ENCODE data around the gene WASHC4. TPM values are rescaled to one million over a fixed set of nuclear protein-coding genes. Genes with fewer than 3 reads are reported as not detected.

Gene WASHC4, protein sequence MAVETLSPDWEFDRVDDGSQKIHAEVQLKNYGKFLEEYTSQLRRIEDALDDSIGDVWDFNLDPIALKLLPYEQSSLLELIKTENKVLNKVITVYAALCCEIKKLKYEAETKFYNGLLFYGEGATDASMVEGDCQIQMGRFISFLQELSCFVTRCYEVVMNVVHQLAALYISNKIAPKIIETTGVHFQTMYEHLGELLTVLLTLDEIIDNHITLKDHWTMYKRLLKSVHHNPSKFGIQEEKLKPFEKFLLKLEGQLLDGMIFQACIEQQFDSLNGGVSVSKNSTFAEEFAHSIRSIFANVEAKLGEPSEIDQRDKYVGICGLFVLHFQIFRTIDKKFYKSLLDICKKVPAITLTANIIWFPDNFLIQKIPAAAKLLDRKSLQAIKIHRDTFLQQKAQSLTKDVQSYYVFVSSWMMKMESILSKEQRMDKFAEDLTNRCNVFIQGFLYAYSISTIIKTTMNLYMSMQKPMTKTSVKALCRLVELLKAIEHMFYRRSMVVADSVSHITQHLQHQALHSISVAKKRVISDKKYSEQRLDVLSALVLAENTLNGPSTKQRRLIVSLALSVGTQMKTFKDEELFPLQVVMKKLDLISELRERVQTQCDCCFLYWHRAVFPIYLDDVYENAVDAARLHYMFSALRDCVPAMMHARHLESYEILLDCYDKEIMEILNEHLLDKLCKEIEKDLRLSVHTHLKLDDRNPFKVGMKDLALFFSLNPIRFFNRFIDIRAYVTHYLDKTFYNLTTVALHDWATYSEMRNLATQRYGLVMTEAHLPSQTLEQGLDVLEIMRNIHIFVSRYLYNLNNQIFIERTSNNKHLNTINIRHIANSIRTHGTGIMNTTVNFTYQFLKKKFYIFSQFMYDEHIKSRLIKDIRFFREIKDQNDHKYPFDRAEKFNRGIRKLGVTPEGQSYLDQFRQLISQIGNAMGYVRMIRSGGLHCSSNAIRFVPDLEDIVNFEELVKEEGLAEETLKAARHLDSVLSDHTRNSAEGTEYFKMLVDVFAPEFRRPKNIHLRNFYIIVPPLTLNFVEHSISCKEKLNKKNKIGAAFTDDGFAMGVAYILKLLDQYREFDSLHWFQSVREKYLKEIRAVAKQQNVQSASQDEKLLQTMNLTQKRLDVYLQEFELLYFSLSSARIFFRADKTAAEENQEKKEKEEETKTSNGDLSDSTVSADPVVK
- total RNA-seq, result 10 to 100 TPM; 18.0 to 70.3 (median 44.3) TPM

DNA sequence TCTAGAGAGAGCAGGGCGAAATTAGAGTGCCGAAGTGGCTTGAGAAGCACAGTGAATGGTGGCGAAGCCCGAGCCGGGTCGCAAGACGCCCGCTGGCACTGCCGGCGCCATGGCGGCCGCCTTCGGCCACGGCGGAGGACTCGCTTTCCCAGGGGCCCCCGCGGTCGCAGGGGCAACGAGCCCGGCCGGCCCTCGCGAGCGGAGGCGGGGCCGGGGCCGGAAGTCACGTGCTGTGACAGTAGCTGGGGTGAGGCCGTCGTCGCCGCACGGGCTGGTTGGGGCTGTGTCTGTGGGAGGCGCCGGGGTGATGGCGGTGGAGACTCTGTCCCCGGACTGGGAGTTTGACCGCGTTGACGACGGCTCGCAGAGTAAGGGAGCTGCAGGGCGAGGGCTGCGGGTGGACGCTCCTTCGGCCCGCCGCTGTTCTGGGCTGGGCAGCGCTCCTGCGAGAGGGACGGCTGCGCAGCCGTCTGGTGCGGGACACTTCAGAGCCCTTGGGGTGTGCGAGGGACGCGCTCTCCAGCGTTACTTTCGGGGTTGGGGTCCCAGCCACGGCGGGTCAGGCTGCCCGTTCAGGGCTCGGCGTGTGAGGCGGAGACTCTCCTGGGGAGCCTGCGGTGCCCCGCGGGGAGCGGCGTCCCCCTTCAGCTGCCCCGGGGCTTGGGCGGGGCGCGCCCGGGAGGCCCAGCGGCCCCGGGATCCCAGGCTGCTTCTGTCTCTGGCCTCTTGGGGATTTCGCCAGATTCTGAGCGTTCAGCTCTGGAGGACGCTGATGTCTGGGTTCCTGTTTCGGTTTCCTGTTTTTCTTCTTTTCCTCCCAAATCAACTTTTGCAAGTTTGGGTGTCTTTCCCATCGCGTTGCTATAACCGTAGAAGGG, at the start of gene WASHC4:
WASHC4 (plus strand) TSS at position 238 of the 878 bp plus-strand sequence; CDS start at position 308, 70 bp downstream.
- H3K9me3 ChIP-seq, result no peaks in the 10 kb centered on the region
- TF ChIP-seq EP300 (IDR thresholded peaks at IDR 0.05; ENCODE audit: low read depth) (no peak), POLR2A (IDR thresholded peaks at IDR 0.05) (peak; percentile 99), POLR2AphosphoS5 (IDR thresholded peaks at IDR 0.05) (peak; percentile 98 to 99 (median 99))
- DNase-seq, result peak; percentile 96
- no peaks in the 10 kb centered on the region for H3K36me3 ChIP-seq
- peak within 1 kb of the TSS; percentile 84 to 98 (median 88) for H3K4me3 ChIP-seq
- in situ Hi-C loops (cut with MboI; ENCODE audit: low pct_ligation_motif_present in 1 of 4, low pct_unique_long_range_greater_than_20kb in 1 of 4, low sequenced_read_pairs in 3 of 4) (loop anchor here in 1 of 4 donors (25.0 kb wide), 1 partner anchor 1145 kb away; the partner anchor contains the start of gene TDG), intact Hi-C loops (cut with DNase I; ENCODE audit: low total_unique reads) (no loop called here)
- WGBS, 2 donors (ENCODE audit: low coverage in 1 of 2), result 0% methylated on average over 2 to 55 of the region's 85 CpGs
- peaks cover 7% of the 10 kb centered on the region for H3K27me3 ChIP-seq
- H3K4me1 ChIP-seq, result peaks cover 0 to 43% (median 25%) of the 10 kb centered on the region in 4 donors
- peak within 1 kb of the TSS; percentile 98 to 100 (median 100) for H3K27ac ChIP-seq

DNA sequence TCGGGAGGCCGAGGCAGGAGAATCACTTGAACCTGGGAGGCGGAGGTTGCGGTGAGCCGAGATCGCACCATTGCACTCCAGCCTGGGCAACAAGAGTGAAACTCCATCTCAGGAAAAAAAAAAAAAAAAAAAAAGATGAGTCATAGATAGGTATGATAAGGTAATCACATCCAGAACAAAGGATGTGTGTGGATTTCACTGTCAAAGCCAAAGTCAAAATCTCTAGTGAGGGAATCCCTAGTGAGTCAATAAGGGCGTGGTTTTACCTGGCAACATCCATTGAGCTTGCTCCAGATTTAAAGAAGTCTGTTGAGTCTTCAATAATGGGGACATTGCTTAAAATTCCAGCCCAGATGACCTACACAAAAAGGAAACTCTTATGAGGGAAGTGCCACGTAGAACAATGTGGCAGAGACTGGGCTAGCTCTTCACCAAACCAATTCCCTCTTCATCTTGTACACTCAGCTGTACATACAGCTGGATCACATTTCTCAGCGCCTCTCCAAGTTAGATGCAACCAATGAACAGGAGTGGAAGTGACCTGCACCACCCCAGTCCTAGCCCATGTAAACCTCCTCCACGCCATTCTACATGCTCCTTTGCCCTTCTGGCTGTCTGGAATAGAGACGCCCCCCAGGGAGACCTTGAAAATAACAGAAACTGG, 46.7 kb upstream of the WASHC4 start:
- intact Hi-C loops (cut with DNase I; ENCODE audit: low total_unique reads), result no loop called here
- WGBS, 2 donors (ENCODE audit: low coverage in 1 of 2), result 71 to 86% methylated on average over 1 to 11 of the region's 11 CpGs
- Histone ChIP-seq H3K9me3 (peaks cover 4 to 6% of the 10 kb centered on the region in 2 donors), H3K27ac (no peak overlapping the region), H3K4me3 (no peak overlapping the region), H3K36me3 (peaks cover 0 to 12% (median 0%) of the 10 kb centered on the region in 4 donors), H3K4me1 (no peaks in the 10 kb centered on the region), H3K27me3 (no peaks in the 10 kb centered on the region)
- no peak for DNase-seq
- no peak for TF ChIP-seq POLR2A (IDR thresholded peaks at IDR 0.05)
- TF ChIP-seq, protein P1, sequence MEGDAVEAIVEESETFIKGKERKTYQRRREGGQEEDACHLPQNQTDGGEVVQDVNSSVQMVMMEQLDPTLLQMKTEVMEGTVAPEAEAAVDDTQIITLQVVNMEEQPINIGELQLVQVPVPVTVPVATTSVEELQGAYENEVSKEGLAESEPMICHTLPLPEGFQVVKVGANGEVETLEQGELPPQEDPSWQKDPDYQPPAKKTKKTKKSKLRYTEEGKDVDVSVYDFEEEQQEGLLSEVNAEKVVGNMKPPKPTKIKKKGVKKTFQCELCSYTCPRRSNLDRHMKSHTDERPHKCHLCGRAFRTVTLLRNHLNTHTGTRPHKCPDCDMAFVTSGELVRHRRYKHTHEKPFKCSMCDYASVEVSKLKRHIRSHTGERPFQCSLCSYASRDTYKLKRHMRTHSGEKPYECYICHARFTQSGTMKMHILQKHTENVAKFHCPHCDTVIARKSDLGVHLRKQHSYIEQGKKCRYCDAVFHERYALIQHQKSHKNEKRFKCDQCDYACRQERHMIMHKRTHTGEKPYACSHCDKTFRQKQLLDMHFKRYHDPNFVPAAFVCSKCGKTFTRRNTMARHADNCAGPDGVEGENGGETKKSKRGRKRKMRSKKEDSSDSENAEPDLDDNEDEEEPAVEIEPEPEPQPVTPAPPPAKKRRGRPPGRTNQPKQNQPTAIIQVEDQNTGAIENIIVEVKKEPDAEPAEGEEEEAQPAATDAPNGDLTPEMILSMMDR (IDR thresholded peaks at IDR 0.05), result no peak
- TF ChIP-seq POLR2AphosphoS5 (IDR thresholded peaks at IDR 0.05), result no peak
- TF ChIP-seq EP300 (IDR thresholded peaks at IDR 0.05; ENCODE audit: low read depth), result no peak
- in situ Hi-C loops (cut with MboI; ENCODE audit: low pct_ligation_motif_present in 1 of 4, low pct_unique_long_range_greater_than_20kb in 1 of 4, low sequenced_read_pairs in 3 of 4), result loop anchor here (25.0 kb wide), 3 partner anchors 674 to 849 kb away; partner anchors contain the start of gene TXNRD1 (in 2 of the 4)

DNA sequence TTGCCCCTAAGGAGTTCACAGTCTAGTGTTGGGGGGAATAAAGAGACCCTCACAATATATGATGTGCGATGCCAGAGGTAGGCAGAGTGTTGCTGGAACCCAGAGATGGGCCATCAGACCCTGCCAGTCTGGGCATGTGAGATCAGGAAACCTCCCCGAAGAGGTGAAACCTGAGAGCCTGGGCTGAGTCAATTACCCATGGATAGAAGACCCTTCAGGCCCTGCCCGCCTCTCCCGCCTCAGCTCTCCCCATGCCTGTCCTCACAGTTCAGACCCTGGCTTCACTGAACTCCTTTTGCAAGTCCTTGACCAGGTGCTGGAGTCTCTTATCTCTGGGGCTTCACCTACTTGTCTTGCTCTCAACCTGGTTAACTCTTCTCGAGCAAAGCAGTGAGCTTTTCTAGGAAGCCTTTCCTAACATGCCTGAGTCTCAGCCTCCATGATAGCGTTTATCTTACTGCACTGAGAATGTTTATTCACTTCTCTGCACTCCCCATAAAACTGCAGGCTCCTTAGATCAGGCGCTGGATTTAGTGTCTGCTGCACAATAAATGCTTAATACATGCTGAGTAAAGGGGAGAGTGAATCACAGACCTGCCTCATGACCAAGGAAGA, 42.9 kb upstream of the WASHC4 start:
- 72 to 100% methylated on average over 1 to 7 of the region's 7 CpGs for WGBS, 2 donors (ENCODE audit: low coverage in 1 of 2)
- no peak overlapping the region for H3K4me3 ChIP-seq
- DNase-seq, result no peak
- H3K27me3 ChIP-seq, result no peaks in the 10 kb centered on the region
- no peaks in the 10 kb centered on the region for H3K9me3 ChIP-seq
- intact Hi-C loops (cut with DNase I; ENCODE audit: low total_unique reads), result no loop called here
- no peaks in the 10 kb centered on the region for H3K36me3 ChIP-seq
- H3K27ac ChIP-seq, result no peak overlapping the region
- in situ Hi-C loops (cut with MboI; ENCODE audit: low pct_ligation_motif_present in 1 of 4, low pct_unique_long_range_greater_than_20kb in 1 of 4, low sequenced_read_pairs in 3 of 4), result loop anchor here (25.0 kb wide), 3 partner anchors 677 to 852 kb away; partner anchors contain the start of gene TXNRD1 (in 2 of the 4)
- TF ChIP-seq POLR2AphosphoS5 (IDR thresholded peaks at IDR 0.05) (no peak), EP300 (IDR thresholded peaks at IDR 0.05; ENCODE audit: low read depth) (no peak), POLR2A (IDR thresholded peaks at IDR 0.05) (no peak)
- TF ChIP-seq, protein P1 (IDR thresholded peaks at IDR 0.05), result no peak
- no peaks in the 10 kb centered on the region for H3K4me1 ChIP-seq

Data from transverse colon (tissue), 4 donors.